Measurements from ENCODE around the gene PLXNA2.

Gene PLXNA2

DNA sequence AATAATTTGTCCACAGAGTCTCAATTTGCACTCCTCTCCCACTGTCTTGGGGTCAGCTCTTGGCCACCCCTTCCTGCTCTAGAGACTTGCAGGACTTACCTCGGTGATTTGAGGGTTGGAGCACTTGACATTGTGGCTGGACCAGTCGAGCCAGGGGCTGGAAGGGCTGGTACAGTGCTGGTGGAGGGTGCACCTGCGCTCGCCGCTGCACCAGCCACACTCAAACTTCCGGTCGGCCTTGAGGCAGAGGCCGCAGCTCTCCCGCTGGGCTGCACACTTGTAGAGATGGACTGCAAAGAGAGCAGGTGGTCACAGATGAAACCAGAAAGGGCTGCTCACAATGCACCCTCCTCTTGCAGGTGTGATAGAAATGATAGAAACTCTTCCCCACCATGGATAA lies 165.0 kb downstream of the PLXNA2 start:
- Histone ChIP-seq H3K36me3 (ENCODE audit: low read depth) (no peaks in the 10 kb centered on the region), H3K4me1 (ENCODE audit: insufficient read depth, poor library complexity, severe bottlenecking) (no peaks in the 10 kb centered on the region), H3K27me3 (ENCODE audit: insufficient read depth, poor library complexity, severe bottlenecking) (no peaks in the 10 kb centered on the region), H3K4me3 (ENCODE audit: severe bottlenecking) (no peak overlapping the region), H3K27ac (ENCODE audit: poor library complexity, severe bottlenecking) (no peak overlapping the region), H3K9me3 (ENCODE audit: severe bottlenecking) (no peaks in the 10 kb centered on the region)
- ATAC-seq (ENCODE audit: low read depth) (no peak), DNase-seq (ENCODE audit: low spot score) (no peak)
- TF ChIP-seq, protein P1, sequence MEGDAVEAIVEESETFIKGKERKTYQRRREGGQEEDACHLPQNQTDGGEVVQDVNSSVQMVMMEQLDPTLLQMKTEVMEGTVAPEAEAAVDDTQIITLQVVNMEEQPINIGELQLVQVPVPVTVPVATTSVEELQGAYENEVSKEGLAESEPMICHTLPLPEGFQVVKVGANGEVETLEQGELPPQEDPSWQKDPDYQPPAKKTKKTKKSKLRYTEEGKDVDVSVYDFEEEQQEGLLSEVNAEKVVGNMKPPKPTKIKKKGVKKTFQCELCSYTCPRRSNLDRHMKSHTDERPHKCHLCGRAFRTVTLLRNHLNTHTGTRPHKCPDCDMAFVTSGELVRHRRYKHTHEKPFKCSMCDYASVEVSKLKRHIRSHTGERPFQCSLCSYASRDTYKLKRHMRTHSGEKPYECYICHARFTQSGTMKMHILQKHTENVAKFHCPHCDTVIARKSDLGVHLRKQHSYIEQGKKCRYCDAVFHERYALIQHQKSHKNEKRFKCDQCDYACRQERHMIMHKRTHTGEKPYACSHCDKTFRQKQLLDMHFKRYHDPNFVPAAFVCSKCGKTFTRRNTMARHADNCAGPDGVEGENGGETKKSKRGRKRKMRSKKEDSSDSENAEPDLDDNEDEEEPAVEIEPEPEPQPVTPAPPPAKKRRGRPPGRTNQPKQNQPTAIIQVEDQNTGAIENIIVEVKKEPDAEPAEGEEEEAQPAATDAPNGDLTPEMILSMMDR (IDR thresholded peaks at IDR 0.05; ENCODE audit: poor library complexity, severe bottlenecking), result no peak

DNA sequence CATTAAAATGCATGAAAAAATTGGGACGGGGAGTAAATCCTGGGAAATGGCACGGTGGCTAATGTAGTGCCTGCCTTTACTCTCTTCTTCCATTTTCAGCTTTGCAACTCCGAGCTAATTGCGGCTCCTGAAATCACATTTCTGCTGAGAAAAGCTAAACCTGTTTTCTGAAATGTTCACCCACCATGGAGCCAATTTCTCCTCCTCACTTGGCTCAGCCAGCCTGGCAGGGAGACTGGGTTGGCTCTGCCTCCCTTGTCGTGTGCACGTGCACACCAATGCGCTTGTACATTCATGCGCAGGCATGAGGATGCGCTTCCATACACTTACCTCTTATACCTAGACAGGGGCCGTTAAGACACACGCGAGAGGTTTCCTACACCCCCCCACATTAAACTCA lies 165.4 kb downstream of the PLXNA2 start:
- H3K9me3 ChIP-seq (ENCODE audit: severe bottlenecking), result no peaks in the 10 kb centered on the region
- TF ChIP-seq, protein P1 (IDR thresholded peaks at IDR 0.05; ENCODE audit: poor library complexity, severe bottlenecking), result no peak
- no peaks in the 10 kb centered on the region for H3K27me3 ChIP-seq (ENCODE audit: insufficient read depth, poor library complexity, severe bottlenecking)
- no peaks in the 10 kb centered on the region for H3K4me1 ChIP-seq (ENCODE audit: insufficient read depth, poor library complexity, severe bottlenecking)
- H3K27ac ChIP-seq (ENCODE audit: poor library complexity, severe bottlenecking), result no peak overlapping the region
- DNase-seq (ENCODE audit: low spot score) (no peak), ATAC-seq (ENCODE audit: low read depth) (no peak)
- H3K4me3 ChIP-seq (ENCODE audit: severe bottlenecking), result no peak overlapping the region
- no peaks in the 10 kb centered on the region for H3K36me3 ChIP-seq (ENCODE audit: low read depth)

DNA sequence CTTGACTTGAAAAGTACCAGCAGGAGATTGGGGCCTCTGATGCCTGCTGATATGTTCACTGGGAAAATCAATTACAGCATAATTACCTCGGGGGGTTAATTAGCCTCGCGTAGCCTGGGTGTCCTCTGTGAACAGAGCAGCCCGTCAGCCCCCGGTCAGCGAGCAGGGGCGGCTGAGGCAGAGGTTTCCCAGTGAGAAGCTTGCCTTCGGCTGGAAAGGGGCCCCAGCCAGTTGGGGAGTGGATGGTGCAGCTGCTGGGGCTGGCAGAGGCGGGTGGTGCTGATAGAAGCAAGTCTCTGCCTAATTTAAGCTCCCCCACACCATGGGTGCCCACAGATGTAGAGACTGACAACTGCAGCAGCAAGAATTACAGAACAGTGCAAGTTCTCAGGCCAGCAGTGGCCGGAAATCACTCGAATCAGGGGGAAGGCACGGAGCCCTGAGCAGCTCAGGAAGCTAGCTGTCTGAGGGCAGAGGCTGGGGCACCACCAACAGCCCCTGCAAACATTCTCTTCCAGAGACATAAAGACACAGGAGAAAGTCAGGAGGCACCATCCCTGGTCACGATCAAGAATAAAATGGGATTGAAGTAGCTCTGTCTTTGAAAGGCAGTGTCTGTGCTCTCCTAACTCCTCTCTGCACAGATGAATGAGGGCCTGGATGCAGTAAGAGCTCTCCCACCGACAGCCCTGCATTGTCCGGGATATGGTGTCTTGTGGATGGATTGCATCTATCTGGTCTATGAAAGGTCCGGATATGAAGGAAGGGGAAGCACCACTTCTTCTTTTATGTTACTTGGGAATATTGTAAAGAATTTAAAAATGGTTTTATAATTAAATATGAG lies 166.7 kb downstream of the PLXNA2 start:
- no peaks in the 10 kb centered on the region for H3K36me3 ChIP-seq (ENCODE audit: low read depth)
- H3K9me3 ChIP-seq (ENCODE audit: severe bottlenecking), result no peaks in the 10 kb centered on the region
- ATAC-seq (ENCODE audit: low read depth) (no peak), DNase-seq (ENCODE audit: low spot score) (no peak)
- TF ChIP-seq, protein P1 (IDR thresholded peaks at IDR 0.05; ENCODE audit: poor library complexity, severe bottlenecking), result no peak
- H3K4me3 ChIP-seq (ENCODE audit: severe bottlenecking), result no peak overlapping the region
- H3K27me3 ChIP-seq (ENCODE audit: insufficient read depth, poor library complexity, severe bottlenecking), result no peaks in the 10 kb centered on the region
- no peak overlapping the region for H3K27ac ChIP-seq (ENCODE audit: poor library complexity, severe bottlenecking)
- no peaks in the 10 kb centered on the region for H3K4me1 ChIP-seq (ENCODE audit: insufficient read depth, poor library complexity, severe bottlenecking)

DNA sequence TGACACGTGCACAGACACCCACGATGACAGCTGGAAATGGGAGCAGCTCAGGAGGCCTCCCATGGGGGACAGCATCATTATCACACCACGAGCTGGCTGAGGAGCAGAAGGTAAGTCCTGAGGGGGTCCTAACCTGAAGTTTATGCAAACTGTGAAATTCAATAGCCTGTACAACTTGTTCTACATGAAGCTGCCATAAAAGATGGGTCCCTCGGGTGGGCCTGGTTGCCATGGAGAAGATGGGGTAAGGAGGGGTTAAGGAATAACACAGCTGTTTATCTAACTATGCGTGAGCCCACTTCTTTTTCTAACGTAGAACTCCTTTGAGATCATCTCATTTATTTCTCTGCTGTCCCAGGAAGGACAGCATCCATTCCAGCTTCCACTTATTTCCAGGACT lies 169.8 kb downstream of the PLXNA2 start:
- ATAC-seq (ENCODE audit: low read depth) (no peak), DNase-seq (ENCODE audit: low spot score) (no peak)
- no peak overlapping the region for H3K27ac ChIP-seq (ENCODE audit: poor library complexity, severe bottlenecking)
- no peaks in the 10 kb centered on the region for H3K27me3 ChIP-seq (ENCODE audit: insufficient read depth, poor library complexity, severe bottlenecking)
- H3K4me3 ChIP-seq (ENCODE audit: severe bottlenecking), result no peak overlapping the region
- TF ChIP-seq, protein P1 (IDR thresholded peaks at IDR 0.05; ENCODE audit: poor library complexity, severe bottlenecking), result no peak
- no peaks in the 10 kb centered on the region for H3K9me3 ChIP-seq (ENCODE audit: severe bottlenecking)
- H3K4me1 ChIP-seq (ENCODE audit: insufficient read depth, poor library complexity, severe bottlenecking), result no peaks in the 10 kb centered on the region
- H3K36me3 ChIP-seq (ENCODE audit: low read depth), result no peaks in the 10 kb centered on the region

DNA sequence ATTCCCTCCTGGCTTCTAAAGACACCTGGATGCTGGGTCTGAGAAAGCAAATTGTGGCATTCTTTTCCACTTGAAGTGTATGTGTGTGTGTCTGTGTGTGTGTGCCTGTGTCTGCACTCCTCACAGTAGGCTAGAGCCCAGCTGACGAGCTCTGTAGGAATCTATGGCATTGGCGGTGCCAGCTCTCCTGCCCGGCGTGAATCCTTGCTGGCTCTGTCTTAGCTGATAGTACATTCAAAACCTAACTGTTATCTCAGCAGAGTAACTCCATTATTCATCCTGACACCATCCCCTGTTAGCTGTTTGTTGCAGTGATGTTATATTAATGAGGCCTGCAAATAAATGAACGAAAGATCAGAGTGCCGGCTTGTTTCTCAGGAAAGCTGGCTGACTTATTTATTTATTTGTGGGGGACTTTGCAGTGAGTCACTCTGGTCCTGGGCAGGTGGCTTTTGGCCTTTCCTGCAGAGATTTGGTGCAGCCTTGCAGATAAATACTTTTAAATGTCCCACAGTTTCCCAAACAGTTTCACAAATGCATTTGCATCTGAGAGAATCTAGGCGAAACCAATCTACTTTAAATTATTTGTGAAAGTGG lies 172.7 kb downstream of the PLXNA2 start:
- Histone ChIP-seq H3K4me3 (ENCODE audit: severe bottlenecking) (no peak overlapping the region), H3K4me1 (ENCODE audit: insufficient read depth, poor library complexity, severe bottlenecking) (no peaks in the 10 kb centered on the region), H3K27me3 (ENCODE audit: insufficient read depth, poor library complexity, severe bottlenecking) (no peaks in the 10 kb centered on the region), H3K36me3 (ENCODE audit: low read depth) (no peaks in the 10 kb centered on the region), H3K27ac (ENCODE audit: poor library complexity, severe bottlenecking) (no peak overlapping the region), H3K9me3 (ENCODE audit: severe bottlenecking) (no peaks in the 10 kb centered on the region)
- ATAC-seq (ENCODE audit: low read depth) (no peak), DNase-seq (ENCODE audit: low spot score) (no peak)
- TF ChIP-seq, protein P1 (IDR thresholded peaks at IDR 0.05; ENCODE audit: poor library complexity, severe bottlenecking), result no peak
